ENCODE measurements around the gene DEPDC7.

- TF ChIP-seq SIN3A (IDR thresholded peaks at IDR 0.05; ENCODE audit: borderline replicate concordance, insufficient read depth, low read length) (no peak), POLR2AphosphoS5 (IDR thresholded peaks at IDR 0.05; ENCODE audit: low read depth, low read length) (no peak)
These were observed 27.8 kb upstream of the DEPDC7 start for GRCh38 chr11:32987851-32988250.
